Fibroblast of lung (primary cell): ENCODE measurements around the gene PTP4A2.

Source experiments
- EZH2 ChIP-seq: IDR thresholded peaks from 2 replicates; pipeline ENCODE4 v1.5.1; 2012; ENCODE audit warnings: low read length, control low read depth, mild to moderate bottlenecking; ENCODE audit errors: missing control alignments
- TF ChIP-seq, protein P1 (sequence below), 2 donors: IDR thresholded peaks in 1 of 2; conservative IDR thresholded peaks in 1 of 2; 1 replicate in 1 of 2; 2 replicates in 1 of 2; pipeline ENCODE4 v1.5.1; 2011 to 2012; ENCODE audit warnings: low read length in 2 of 2, control low read depth in 1 of 2, inconsistent platforms in 1 of 2, low read depth in 1 of 2, mild to moderate bottlenecking in 1 of 2

DNA sequence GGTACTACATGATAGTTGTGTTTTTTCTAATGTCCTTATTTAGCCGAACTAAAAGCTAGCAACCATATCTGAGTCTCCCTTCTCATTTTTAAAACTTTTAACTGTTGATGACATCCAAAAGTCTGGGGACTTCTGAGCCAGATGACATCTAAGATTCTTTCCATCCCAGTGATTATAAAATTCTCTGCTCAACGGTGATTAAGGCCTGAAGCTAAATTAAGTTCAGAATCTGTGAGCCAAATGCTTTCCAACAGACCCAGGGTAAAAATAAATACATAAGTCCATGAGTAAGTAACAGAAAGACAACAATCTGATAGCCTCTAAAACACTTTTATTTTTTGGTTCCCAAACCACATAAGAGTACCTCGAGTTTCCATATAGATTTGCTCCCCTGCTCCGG lies 13.1 kb upstream of the PTP4A2 start:
- no peak for TF ChIP-seq EZH2
- TF ChIP-seq, protein P1, sequence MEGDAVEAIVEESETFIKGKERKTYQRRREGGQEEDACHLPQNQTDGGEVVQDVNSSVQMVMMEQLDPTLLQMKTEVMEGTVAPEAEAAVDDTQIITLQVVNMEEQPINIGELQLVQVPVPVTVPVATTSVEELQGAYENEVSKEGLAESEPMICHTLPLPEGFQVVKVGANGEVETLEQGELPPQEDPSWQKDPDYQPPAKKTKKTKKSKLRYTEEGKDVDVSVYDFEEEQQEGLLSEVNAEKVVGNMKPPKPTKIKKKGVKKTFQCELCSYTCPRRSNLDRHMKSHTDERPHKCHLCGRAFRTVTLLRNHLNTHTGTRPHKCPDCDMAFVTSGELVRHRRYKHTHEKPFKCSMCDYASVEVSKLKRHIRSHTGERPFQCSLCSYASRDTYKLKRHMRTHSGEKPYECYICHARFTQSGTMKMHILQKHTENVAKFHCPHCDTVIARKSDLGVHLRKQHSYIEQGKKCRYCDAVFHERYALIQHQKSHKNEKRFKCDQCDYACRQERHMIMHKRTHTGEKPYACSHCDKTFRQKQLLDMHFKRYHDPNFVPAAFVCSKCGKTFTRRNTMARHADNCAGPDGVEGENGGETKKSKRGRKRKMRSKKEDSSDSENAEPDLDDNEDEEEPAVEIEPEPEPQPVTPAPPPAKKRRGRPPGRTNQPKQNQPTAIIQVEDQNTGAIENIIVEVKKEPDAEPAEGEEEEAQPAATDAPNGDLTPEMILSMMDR (conservative IDR thresholded peaks at IDR 0.05 in 1 of 2, IDR thresholded peaks at IDR 0.05 in 1 of 2; ENCODE audit: low read depth in 1 of 2, low read length in 2 of 2), result no peak
